Fibroblast of lung (primary cell): ENCODE measurements around the gene APMAP. TPM values are rescaled to one million over a fixed set of nuclear protein-coding genes. Genes with fewer than 3 reads are reported as not detected.

ENCODE experiments used
- DNase-seq, 2 donors: peaks; one replicate each; pipeline versions ENCODE4 v3.0.0 to v3.0.0-alpha.2; 2010; ENCODE audit warnings: low read depth in 2 of 2
- H2AFZ ChIP-seq: 2 replicates; pipeline ENCODE4 v1.5.1; 2012; ENCODE audit warnings: low read length, control low read depth, inconsistent platforms
- H3K27ac ChIP-seq: 2 replicates; pipeline ENCODE4 v1.5.1; 2011; ENCODE audit warnings: low read length, control low read depth; ENCODE audit not compliant: insufficient read depth
- H3K27me3 ChIP-seq: 2 replicates; pipeline ENCODE4 v1.5.1; 2011; ENCODE audit warnings: mild to moderate bottlenecking, low read length; ENCODE audit not compliant: control insufficient read depth, insufficient read depth
- H3K36me3 ChIP-seq: 2 replicates; pipeline ENCODE4 v1.5.1; 2011; ENCODE audit warnings: low read length; ENCODE audit not compliant: control insufficient read depth, insufficient read depth
- H3K4me1 ChIP-seq: 2 replicates; pipeline ENCODE4 v1.5.1; 2011; ENCODE audit warnings: low read length; ENCODE audit not compliant: control insufficient read depth, insufficient read depth; ENCODE audit errors: extremely low read depth
- H3K4me2 ChIP-seq: 2 replicates; pipeline ENCODE4 v1.5.1; 2011; ENCODE audit warnings: low read length, control low read depth; ENCODE audit not compliant: insufficient read depth; ENCODE audit errors: extremely low read depth
- H3K4me3 ChIP-seq, 4 experiments: fragments of 200-600 bp in 1 of 4; sonication (generic) in 1 of 4; replicated peaks in 1 of 4; 2 replicates each; pipeline ENCODE4 v1.5.1; 2011 to 2016; ENCODE audit warnings: low read length in 4 of 4, low read depth in 3 of 4, mild to moderate bottlenecking in 3 of 4, control low read depth in 2 of 4, inconsistent platforms in 1 of 4, mixed read lengths in 1 of 4; ENCODE audit not compliant: insufficient read depth in 1 of 4; ENCODE audit errors: control extremely low read depth in 1 of 4
- H3K79me2 ChIP-seq: 2 replicates; pipeline ENCODE4 v1.5.1; 2012; ENCODE audit warnings: mild to moderate bottlenecking, low read length, inconsistent platforms; ENCODE audit not compliant: control insufficient read depth, insufficient read depth
- H3K9ac ChIP-seq: 2 replicates; pipeline ENCODE4 v1.5.1; 2011; ENCODE audit warnings: mild to moderate bottlenecking, low read length, control low read depth; ENCODE audit not compliant: insufficient read depth
- H3K9me3 ChIP-seq: 2 replicates; pipeline ENCODE4 v1.5.1; 2012; ENCODE audit warnings: low read depth, low read length; ENCODE audit not compliant: control insufficient read depth, insufficient read depth
- H4K20me1 ChIP-seq: 2 replicates; pipeline ENCODE4 v1.5.1; 2011; ENCODE audit warnings: low read length; ENCODE audit not compliant: control insufficient read depth, insufficient read depth; ENCODE audit errors: extremely low read depth
- EZH2 ChIP-seq: IDR thresholded peaks from 2 replicates; pipeline ENCODE4 v1.5.1; 2012; ENCODE audit warnings: low read length, control low read depth, mild to moderate bottlenecking; ENCODE audit errors: missing control alignments
- polyA plus RNA-seq, 2 donors: library from polyadenylated mRNA; depleted of rRNA in 1 of 2; stranded (reverse) in 1 of 2; unstranded in 1 of 2; fragments of >200 nt; gene quantifications; 2 replicates each; pipeline ENCODE4 v1.2.1, GENCODE V29; 2011 to 2012; ENCODE audit warnings: missing spikeins in 1 of 2
- total RNA-seq: library from RNA; depleted of rRNA; stranded (reverse); fragments of >200 nt; gene quantifications from 2 replicates; pipeline ENCODE4 v1.2.1, GENCODE V29; 2014
- TF ChIP-seq, protein P1 (sequence below), 2 donors: IDR thresholded peaks in 1 of 2; conservative IDR thresholded peaks in 1 of 2; 1 replicate in 1 of 2; 2 replicates in 1 of 2; pipeline ENCODE4 v1.5.1; 2011 to 2012; ENCODE audit warnings: low read length in 2 of 2, control low read depth in 1 of 2, inconsistent platforms in 1 of 2, low read depth in 1 of 2, mild to moderate bottlenecking in 1 of 2

APMAP gene
- total and polyA plus RNA-seq, 2 donors (not counting 1 experiment from before 2014, with no cell fraction given), result 72.5 to 104 TPM

DNA sequence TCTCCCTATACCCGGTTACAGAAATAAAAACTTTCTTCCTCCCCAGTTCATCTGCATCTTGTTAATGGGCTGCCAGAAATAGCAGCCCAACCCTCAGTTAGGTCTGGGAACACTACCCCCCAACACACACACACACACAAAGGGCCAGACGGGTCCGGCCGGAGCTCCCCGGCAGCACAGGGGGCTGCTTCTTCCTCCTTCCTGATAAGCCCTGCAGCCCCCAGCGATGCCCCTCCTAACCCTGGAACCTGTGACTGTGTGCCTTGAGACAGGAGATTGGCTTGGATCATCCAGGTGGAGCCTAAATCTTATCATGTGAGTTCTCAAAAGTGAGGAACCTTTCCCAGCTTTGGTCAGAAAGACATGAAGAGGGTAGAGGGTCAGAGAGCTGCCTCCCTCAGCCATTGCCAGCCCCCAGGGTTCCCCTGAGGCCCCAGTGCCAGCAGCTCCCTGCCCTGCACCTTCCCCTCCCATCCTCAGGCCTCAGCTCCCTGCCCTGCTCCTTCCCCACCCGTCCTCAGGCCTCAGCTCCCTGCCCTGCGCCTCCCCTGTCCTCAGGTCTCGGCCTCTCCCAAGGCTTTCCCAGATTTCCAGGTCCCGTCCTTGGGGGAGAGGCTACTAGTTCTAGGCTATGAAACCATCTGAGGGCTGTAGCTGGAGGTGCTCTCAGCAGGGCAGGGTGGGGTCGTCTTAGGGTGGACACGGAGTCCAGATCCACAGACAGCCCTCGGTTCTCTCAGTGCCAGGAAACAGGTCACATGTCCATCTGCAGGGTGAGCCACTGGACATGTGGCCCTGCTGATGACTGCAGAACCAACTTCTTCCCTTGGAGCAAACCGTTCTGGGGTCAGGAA, 77.9 kb downstream of the APMAP start:
- no peak overlapping the region for H2AFZ ChIP-seq
- no peaks in the 10 kb centered on the region for H3K27me3 ChIP-seq
- DNase-seq, result no peak
- H3K4me1 ChIP-seq, result no peaks in the 10 kb centered on the region
- no peaks in the 10 kb centered on the region for H3K79me2 ChIP-seq
- no peak overlapping the region for H3K4me3 ChIP-seq
- H3K9me3 ChIP-seq, result no peaks in the 10 kb centered on the region
- no peak overlapping the region for H3K27ac ChIP-seq
- H4K20me1 ChIP-seq, result no peaks in the 10 kb centered on the region
- TF ChIP-seq EZH2, result no peak
- TF ChIP-seq, protein P1, sequence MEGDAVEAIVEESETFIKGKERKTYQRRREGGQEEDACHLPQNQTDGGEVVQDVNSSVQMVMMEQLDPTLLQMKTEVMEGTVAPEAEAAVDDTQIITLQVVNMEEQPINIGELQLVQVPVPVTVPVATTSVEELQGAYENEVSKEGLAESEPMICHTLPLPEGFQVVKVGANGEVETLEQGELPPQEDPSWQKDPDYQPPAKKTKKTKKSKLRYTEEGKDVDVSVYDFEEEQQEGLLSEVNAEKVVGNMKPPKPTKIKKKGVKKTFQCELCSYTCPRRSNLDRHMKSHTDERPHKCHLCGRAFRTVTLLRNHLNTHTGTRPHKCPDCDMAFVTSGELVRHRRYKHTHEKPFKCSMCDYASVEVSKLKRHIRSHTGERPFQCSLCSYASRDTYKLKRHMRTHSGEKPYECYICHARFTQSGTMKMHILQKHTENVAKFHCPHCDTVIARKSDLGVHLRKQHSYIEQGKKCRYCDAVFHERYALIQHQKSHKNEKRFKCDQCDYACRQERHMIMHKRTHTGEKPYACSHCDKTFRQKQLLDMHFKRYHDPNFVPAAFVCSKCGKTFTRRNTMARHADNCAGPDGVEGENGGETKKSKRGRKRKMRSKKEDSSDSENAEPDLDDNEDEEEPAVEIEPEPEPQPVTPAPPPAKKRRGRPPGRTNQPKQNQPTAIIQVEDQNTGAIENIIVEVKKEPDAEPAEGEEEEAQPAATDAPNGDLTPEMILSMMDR (conservative IDR thresholded peaks at IDR 0.05 in 1 of 2, IDR thresholded peaks at IDR 0.05 in 1 of 2; ENCODE audit: low read depth in 1 of 2, low read length in 2 of 2), result no peak
- no peak overlapping the region for H3K9ac ChIP-seq
- H3K36me3 ChIP-seq, result no peaks in the 10 kb centered on the region
- H3K4me2 ChIP-seq, result no peak overlapping the region

DNA sequence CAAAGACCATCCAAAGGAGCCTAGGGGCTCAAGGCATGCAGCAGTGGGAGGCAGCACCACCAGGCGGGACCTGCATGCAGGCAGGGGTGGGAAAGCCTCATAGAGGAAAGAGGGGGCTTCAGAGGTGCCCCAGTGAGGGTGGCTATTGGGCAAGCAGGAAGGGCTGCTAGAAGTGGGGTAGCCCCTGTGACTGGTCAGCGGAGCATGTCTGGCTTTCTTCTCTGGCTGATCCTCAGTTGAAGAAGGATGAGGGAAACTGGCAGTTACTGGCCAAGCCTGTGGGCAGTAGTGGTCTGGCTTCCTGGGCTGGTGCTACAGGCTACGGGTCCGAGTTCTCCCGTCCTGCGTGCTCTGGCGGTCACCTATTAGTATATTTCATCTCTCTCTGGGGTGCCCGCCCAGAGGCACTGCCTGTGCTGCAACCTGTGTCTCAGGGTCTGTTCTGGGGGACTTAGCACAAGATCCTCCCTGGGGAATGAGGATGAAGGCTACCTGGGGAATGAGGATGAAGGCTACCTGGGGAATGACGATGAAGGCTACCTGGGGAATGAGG, 79.4 kb downstream of the APMAP start:
- TF ChIP-seq, protein P1 (conservative IDR thresholded peaks at IDR 0.05 in 1 of 2, IDR thresholded peaks at IDR 0.05 in 1 of 2; ENCODE audit: low read depth in 1 of 2, low read length in 2 of 2), result no peak
- TF ChIP-seq EZH2, result no peak
- no peaks in the 10 kb centered on the region for H3K9me3 ChIP-seq
- no peak overlapping the region for H3K4me2 ChIP-seq
- H3K9ac ChIP-seq, result no peak overlapping the region
- H4K20me1 ChIP-seq, result no peaks in the 10 kb centered on the region
- no peaks in the 10 kb centered on the region for H3K4me1 ChIP-seq
- H3K4me3 ChIP-seq, result no peak overlapping the region
- H3K79me2 ChIP-seq, result no peaks in the 10 kb centered on the region
- no peaks in the 10 kb centered on the region for H3K27me3 ChIP-seq
- no peak overlapping the region for H3K27ac ChIP-seq
- H3K36me3 ChIP-seq, result no peaks in the 10 kb centered on the region
- no peak overlapping the region for H2AFZ ChIP-seq
- no peak for DNase-seq

Other genes starting within 250 kb of the APMAP start
- gene CST7, start 43.5 kb downstream of the APMAP start, total RNA-seq, result not detected in 2 replicates
- gene CST7, start 43.5 kb downstream of the APMAP start, polyA plus RNA-seq, result not detected in 2 replicates
- 1.3 and 3.9 TPM in 2 replicates for gene ACSS1, start 65.4 kb upstream of the APMAP start, total RNA-seq
- gene ACSS1, start 65.4 kb upstream of the APMAP start, polyA plus RNA-seq, result 0.53 and 3.4 TPM in 2 replicates
- gene VSX1, start 89.4 kb upstream of the APMAP start, total RNA-seq, result not detected in 2 replicates
- not detected in 2 replicates for gene VSX1, start 89.4 kb upstream of the APMAP start, polyA plus RNA-seq
- 49.6 and 56.5 TPM in 2 replicates for gene ENTPD6, start 203.0 kb upstream of the APMAP start, total RNA-seq
- gene ENTPD6, start 203.0 kb upstream of the APMAP start, polyA plus RNA-seq, result 45.7 and 59.9 TPM in 2 replicates